ENCODE data around the gene TMEM72. TPM values are rescaled to one million over a fixed set of nuclear protein-coding genes. Genes with fewer than 3 reads are reported as not detected.

The TMEM72 gene
- total and polyA plus RNA-seq, 2 donors (not counting 3 experiments of a cell fraction or from before 2014, with no cell fraction given) = not detected

DNA sequence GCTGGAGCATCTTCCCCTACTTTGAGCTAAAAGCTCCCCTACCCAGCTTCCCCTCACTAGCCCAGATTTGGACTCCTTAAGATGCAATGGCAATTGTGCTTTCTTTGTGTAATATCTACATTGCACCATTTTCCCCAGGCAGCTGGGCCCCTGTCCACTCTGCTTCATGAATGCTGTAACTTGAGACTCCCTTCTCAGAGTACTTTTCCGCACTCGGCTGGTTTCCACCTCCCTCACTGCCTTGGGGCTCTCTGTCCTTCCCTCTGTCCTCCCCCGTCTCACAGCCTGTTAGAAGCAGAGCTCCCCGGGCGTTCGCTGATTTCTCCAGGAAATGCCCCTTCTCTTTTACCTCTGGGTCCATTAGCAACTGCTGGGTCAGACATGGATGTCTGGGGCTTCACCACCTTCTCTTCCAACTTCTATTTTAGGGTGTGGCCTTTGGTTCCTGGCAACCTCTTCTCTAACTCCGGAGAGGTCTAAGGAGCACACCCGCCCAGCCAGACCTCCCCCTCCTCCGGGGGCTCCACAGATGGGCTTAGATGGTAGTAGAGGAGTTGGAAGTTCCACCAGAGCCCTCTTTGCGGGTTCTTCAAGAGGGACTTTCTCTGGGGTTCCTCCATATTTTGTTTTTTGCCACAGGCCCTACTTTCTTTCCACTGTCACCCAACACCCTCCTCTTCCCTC, 2.9 kb upstream of the TMEM72 start:
- TF ChIP-seq, protein P1, sequence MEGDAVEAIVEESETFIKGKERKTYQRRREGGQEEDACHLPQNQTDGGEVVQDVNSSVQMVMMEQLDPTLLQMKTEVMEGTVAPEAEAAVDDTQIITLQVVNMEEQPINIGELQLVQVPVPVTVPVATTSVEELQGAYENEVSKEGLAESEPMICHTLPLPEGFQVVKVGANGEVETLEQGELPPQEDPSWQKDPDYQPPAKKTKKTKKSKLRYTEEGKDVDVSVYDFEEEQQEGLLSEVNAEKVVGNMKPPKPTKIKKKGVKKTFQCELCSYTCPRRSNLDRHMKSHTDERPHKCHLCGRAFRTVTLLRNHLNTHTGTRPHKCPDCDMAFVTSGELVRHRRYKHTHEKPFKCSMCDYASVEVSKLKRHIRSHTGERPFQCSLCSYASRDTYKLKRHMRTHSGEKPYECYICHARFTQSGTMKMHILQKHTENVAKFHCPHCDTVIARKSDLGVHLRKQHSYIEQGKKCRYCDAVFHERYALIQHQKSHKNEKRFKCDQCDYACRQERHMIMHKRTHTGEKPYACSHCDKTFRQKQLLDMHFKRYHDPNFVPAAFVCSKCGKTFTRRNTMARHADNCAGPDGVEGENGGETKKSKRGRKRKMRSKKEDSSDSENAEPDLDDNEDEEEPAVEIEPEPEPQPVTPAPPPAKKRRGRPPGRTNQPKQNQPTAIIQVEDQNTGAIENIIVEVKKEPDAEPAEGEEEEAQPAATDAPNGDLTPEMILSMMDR (IDR thresholded peaks at IDR 0.05; ENCODE audit: extremely low read depth in 1 of 2, insufficient read depth in 1 of 2, low read depth in 1 of 2, low read length in 2 of 2) = no peak
- TF ChIP-seq FOS (IDR thresholded peaks at IDR 0.05; ENCODE audit: borderline replicate concordance, insufficient read depth, low read length) (no peak), MYC (IDR thresholded peaks at IDR 0.05; ENCODE audit: low read depth, low read length) (no peak), GATA2 (IDR thresholded peaks at IDR 0.05; ENCODE audit: insufficient read depth, insufficient read length, low read depth, low read length) (no peak), POLR2A (IDR thresholded peaks at IDR 0.05; ENCODE audit: low read depth, low read length) (no peak), JUN (IDR thresholded peaks at IDR 0.05; ENCODE audit: borderline replicate concordance, insufficient read depth, insufficient read length, low read depth) (no peak), EZH2 (IDR thresholded peaks at IDR 0.05; ENCODE audit: borderline replicate concordance, low read depth, low read length, severe bottlenecking) (no peak), POLR2AphosphoS5 (IDR thresholded peaks at IDR 0.05; ENCODE audit: insufficient read depth, low read depth, low read length) (no peak)
- TF ChIP-seq, protein P2, sequence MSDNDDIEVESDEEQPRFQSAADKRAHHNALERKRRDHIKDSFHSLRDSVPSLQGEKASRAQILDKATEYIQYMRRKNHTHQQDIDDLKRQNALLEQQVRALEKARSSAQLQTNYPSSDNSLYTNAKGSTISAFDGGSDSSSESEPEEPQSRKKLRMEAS (IDR thresholded peaks at IDR 0.05; ENCODE audit: insufficient read depth, insufficient read length) = no peak
- H3K4me1 ChIP-seq (ENCODE audit: control insufficient read depth, extremely low read depth, insufficient read depth, low read length) = no peaks in the 10 kb centered on the region
- intact Hi-C loops (cut with micrococcal nuclease) (no loop called here), dilution Hi-C loops (cut with MboI; ENCODE audit: extremely low pct_ligation_motif_present, low sequenced_read_pairs) (no loop called here)
- H3K9me1 ChIP-seq (replicated peaks; ENCODE audit: control insufficient read depth, extremely low read depth, insufficient read depth, low read length) = no peaks in the 10 kb centered on the region
- no peak overlapping the region for H3K27ac ChIP-seq (ENCODE audit: insufficient read depth, low read depth, low read length)
- no peaks in the 10 kb centered on the region for H3K79me2 ChIP-seq (ENCODE audit: control insufficient read depth, insufficient read depth, low read length)
- H2AFZ ChIP-seq (ENCODE audit: low read depth, low read length) = no peak overlapping the region
- no peak overlapping the region for H3K9ac ChIP-seq (replicated peaks; ENCODE audit: extremely low read depth, insufficient read depth, low read length)
- DNase-seq (ENCODE audit: low read depth, low spot score) = no peak
- no peak overlapping the region for H3K4me2 ChIP-seq (ENCODE audit: insufficient read depth, low read length)
- no peaks in the 10 kb centered on the region for H3K9me3 ChIP-seq (replicated peaks; ENCODE audit: control insufficient read depth, insufficient read depth, low read length)
- no peaks in the 10 kb centered on the region for H4K20me1 ChIP-seq (replicated peaks; ENCODE audit: control insufficient read depth, extremely low read depth, insufficient read depth, low read length)
- H3K36me3 ChIP-seq (ENCODE audit: control insufficient read depth in 2 of 2, extremely low read depth in 1 of 2, insufficient read depth in 2 of 2, low read length in 2 of 2) = no peaks in the 10 kb centered on the region
- no peak for FAIRE-seq
- POLR2A ChIA-PET = no interaction called here
- no TSS peak for BruUV-seq (replicated peaks)
- H3K4me3 ChIP-seq (replicated peaks in 1 of 3; ENCODE audit: insufficient read depth in 1 of 3, low read depth in 1 of 3, low read length in 3 of 3) = no peak overlapping the region
- CTCF ChIA-PET = no interaction called here
- H3K27me3 ChIP-seq (ENCODE audit: control insufficient read depth in 2 of 2, insufficient read depth in 2 of 2, low read length in 2 of 2) = peaks cover 0 to 2% of the 10 kb centered on the region in 2 experiments
